Hepatocyte (in vitro differentiated cells): ENCODE measurements around the gene PLSCR4.
"Not testable (repeated sequence)": the region's sequence is repeated elsewhere in the genome, so short reads cannot be mapped to it uniquely, and the experiment has no call there.

Experiments
- CTCF ChIP-seq: fragments of 200-600 bp; sonication (generic); IDR thresholded peaks from 2 replicates; pipeline ENCODE4 v1.5.1; 2016; ENCODE audit warnings: antibody characterized with exemption, mild to moderate bottlenecking; ENCODE audit not compliant: poor library complexity
- EZH2 ChIP-seq: fragments of 200-600 bp; sonication (generic); IDR thresholded peaks from 2 replicates; pipeline ENCODE4 v1.6.1; 2016; ENCODE audit warnings: antibody characterized with exemption, mild to moderate bottlenecking, borderline replicate concordance
- EZH2phosphoT487 ChIP-seq: fragments of 200-600 bp; sonication (generic); IDR thresholded peaks from one replicate; pipeline ENCODE4 v1.6.1; 2018; ENCODE audit warnings: antibody characterized with exemption, mild to moderate bottlenecking, low read depth, moderate library complexity; ENCODE audit not compliant: unreplicated experiment, severe bottlenecking

- TF ChIP-seq CTCF, EZH2, EZH2phosphoT487: not testable (repeated sequence)
Measured at GRCh38 chr3:146293401-146293800, 42.5 kb upstream of the PLSCR4 start.
